ENCODE measurements around the gene OSBPL3. TPM values are rescaled to one million over a fixed set of nuclear protein-coding genes. Genes with fewer than 3 reads are reported as not detected.
"Not testable (repeated sequence)": the region's sequence is repeated elsewhere in the genome, so short reads cannot be mapped to it uniquely, and the experiment has no call there.

OSBPL3 gene
- total RNA-seq, 1 donor from 2014 or later: 37.5 TPM

- no peak for DNase-seq
- TF ChIP-seq CTCF (IDR thresholded peaks at IDR 0.05; ENCODE audit: partially characterized antibody, unreplicated experiment): no peak
- H3K9me3 Mint-ChIP-seq (ENCODE audit: unreplicated experiment): no peaks in the 10 kb centered on the region
- H3K27me3 Mint-ChIP-seq (ENCODE audit: unreplicated experiment): peaks cover 1% of the 10 kb centered on the region
- H3K36me3 Mint-ChIP-seq (ENCODE audit: unreplicated experiment): no peaks in the 10 kb centered on the region
- H3K4me3 Mint-ChIP-seq (ENCODE audit: unreplicated experiment): no peak overlapping the region
- no peak overlapping the region for H3K27ac Mint-ChIP-seq (ENCODE audit: unreplicated experiment)
- peaks cover 4% of the 10 kb centered on the region for H3K4me1 Mint-ChIP-seq (ENCODE audit: low read depth, unreplicated experiment)
These were observed 69.3 kb downstream of the OSBPL3 start for GRCh38 chr7:24910551-24911212.

DNA sequence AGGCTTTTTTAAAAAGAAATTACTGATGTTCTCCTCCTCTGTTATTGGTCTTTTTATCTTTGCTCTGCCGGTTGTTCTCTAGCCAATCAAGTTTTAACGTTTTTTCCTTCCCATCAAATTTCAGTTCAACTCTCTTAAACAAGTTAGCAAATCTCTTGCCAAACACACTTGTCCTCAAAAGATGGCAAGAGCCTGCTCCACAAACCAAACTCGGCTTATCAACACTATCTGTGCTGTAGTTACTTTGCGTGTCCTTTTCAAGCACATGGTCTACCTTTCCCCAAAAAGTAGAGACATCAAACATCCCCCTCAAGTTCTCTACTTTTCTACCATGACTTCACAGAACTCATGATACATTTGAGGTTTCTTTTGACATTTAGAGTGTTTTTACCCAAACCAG, 71.3 kb downstream of the OSBPL3 start:
- no peak for DNase-seq
- Mint-ChIP-seq H3K4me1 (ENCODE audit: low read depth, unreplicated experiment) (peaks cover 4% of the 10 kb centered on the region), H3K27ac (ENCODE audit: unreplicated experiment) (no peak overlapping the region), H3K9me3 (ENCODE audit: unreplicated experiment) (no peaks in the 10 kb centered on the region), H3K4me3 (ENCODE audit: unreplicated experiment) (no peak overlapping the region), H3K36me3 (ENCODE audit: unreplicated experiment) (no peaks in the 10 kb centered on the region), H3K27me3 (ENCODE audit: unreplicated experiment) (peaks cover 1% of the 10 kb centered on the region)
- TF ChIP-seq CTCF (IDR thresholded peaks at IDR 0.05; ENCODE audit: partially characterized antibody, unreplicated experiment): no peak

DNA sequence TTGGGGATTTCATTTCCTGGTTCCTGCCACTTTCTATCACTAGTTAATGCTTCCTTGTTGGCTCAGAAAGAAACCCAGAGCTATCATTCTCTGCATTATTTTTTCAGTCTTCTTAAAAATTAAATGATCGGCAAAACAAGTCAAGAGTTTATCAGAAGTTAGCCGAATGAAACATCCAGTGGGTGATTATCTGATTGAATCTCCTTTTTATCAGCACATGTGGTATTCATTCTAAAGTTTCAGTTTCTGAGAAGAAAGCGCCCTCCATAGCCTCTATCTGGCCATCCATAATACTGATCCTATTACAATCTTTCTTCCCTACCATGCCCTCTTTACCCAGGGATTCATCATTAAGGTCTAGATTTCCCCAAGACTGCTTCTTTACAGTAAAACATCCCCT, 71.8 kb downstream of the OSBPL3 start:
- DNase-seq: no peak
- no peaks in the 10 kb centered on the region for H3K9me3 Mint-ChIP-seq (ENCODE audit: unreplicated experiment)
- TF ChIP-seq CTCF (IDR thresholded peaks at IDR 0.05; ENCODE audit: partially characterized antibody, unreplicated experiment): no peak
- no peak overlapping the region for H3K27ac Mint-ChIP-seq (ENCODE audit: unreplicated experiment)
- H3K27me3 Mint-ChIP-seq (ENCODE audit: unreplicated experiment): peaks cover 1% of the 10 kb centered on the region
- no peaks in the 10 kb centered on the region for H3K36me3 Mint-ChIP-seq (ENCODE audit: unreplicated experiment)
- peaks cover 4% of the 10 kb centered on the region for H3K4me1 Mint-ChIP-seq (ENCODE audit: low read depth, unreplicated experiment)
- H3K4me3 Mint-ChIP-seq (ENCODE audit: unreplicated experiment): no peak overlapping the region

DNA sequence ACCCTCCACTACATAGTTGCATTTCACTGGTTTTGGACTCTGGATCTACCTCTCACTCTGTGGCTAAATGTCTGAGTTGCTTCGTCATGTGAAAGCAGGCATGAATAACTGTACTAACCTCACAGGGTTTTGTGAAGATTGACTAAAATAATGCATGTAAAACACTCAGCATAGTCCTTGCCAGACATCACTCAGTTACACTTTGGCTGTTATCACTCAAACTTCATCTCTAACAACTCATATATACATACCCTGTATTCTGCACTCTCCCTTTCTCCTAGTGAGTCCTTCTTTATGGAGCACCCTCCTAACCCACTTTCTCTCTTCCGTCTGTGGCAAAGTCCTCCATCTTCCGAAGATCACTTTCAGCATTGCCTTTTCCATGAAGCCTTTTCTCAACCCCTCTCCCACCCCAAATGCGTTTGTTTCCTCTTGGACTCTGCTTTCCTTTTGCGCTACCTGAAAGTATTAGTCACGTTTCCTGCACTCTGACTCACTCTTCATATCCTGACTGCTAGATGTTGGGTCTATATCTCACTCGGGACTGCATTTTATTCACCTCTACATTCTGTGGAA, 72.6 kb downstream of the OSBPL3 start:
- H3K27ac Mint-ChIP-seq (ENCODE audit: unreplicated experiment): no peak overlapping the region
- no peaks in the 10 kb centered on the region for H3K27me3 Mint-ChIP-seq (ENCODE audit: unreplicated experiment)
- no peak for TF ChIP-seq CTCF (IDR thresholded peaks at IDR 0.05; ENCODE audit: partially characterized antibody, unreplicated experiment)
- H3K36me3 Mint-ChIP-seq (ENCODE audit: unreplicated experiment): no peaks in the 10 kb centered on the region
- H3K4me3 Mint-ChIP-seq (ENCODE audit: unreplicated experiment): no peak overlapping the region
- H3K9me3 Mint-ChIP-seq (ENCODE audit: unreplicated experiment): no peaks in the 10 kb centered on the region
- peaks cover 4% of the 10 kb centered on the region for H3K4me1 Mint-ChIP-seq (ENCODE audit: low read depth, unreplicated experiment)
- no peak for DNase-seq

GRCh38 chr7:24905996-24906770, 73.8 kb downstream of the OSBPL3 start:
- H3K36me3 Mint-ChIP-seq (ENCODE audit: unreplicated experiment): no peaks in the 10 kb centered on the region
- H3K27me3 Mint-ChIP-seq (ENCODE audit: unreplicated experiment): no peaks in the 10 kb centered on the region
- H3K4me3 Mint-ChIP-seq (ENCODE audit: unreplicated experiment): no peak overlapping the region
- H3K4me1 Mint-ChIP-seq (ENCODE audit: low read depth, unreplicated experiment): peaks cover 4% of the 10 kb centered on the region
- no peak for DNase-seq
- TF ChIP-seq CTCF (IDR thresholded peaks at IDR 0.05; ENCODE audit: partially characterized antibody, unreplicated experiment): no peak
- H3K27ac Mint-ChIP-seq (ENCODE audit: unreplicated experiment): no peak overlapping the region
- H3K9me3 Mint-ChIP-seq (ENCODE audit: unreplicated experiment): no peaks in the 10 kb centered on the region

- not testable (repeated sequence) for H3K27ac Mint-ChIP-seq (ENCODE audit: unreplicated experiment); H3K4me1 Mint-ChIP-seq (ENCODE audit: low read depth, unreplicated experiment)
These were observed 76.0 kb downstream of the OSBPL3 start for GRCh38 chr7:24903992-24904391.

More at GRCh38 chr7:24903992-24904391, 76.0 kb downstream of the OSBPL3 start:
- not testable (repeated sequence) for H3K4me3 Mint-ChIP-seq (ENCODE audit: unreplicated experiment); H3K27me3 Mint-ChIP-seq (ENCODE audit: unreplicated experiment); H3K9me3 Mint-ChIP-seq (ENCODE audit: unreplicated experiment); H3K36me3 Mint-ChIP-seq (ENCODE audit: unreplicated experiment); DNase-seq
